GM21367 (cell line): ENCODE data around the gene GPR132.

Experiments used
- ATAC-seq: cut with Tn5 transposase; IDR thresholded peaks from one replicate; pipeline ENCODE4 v1.9.1; 2021; ENCODE audit not compliant: unreplicated experiment

Gene GPR132

GRCh38 chr14:105063056-105063455, 2.2 kb downstream of the GPR132 start:
- no peak for ATAC-seq

GRCh38 chr14:105062048-105062433, 3.2 kb downstream of the GPR132 start:
- ATAC-seq, result no peak

- ATAC-seq, result no peak
These were observed 3.7 kb downstream of the GPR132 start for GRCh38 chr14:105061428-105062047.

- no peak for ATAC-seq
These were observed 4.3 kb downstream of the GPR132 start for GRCh38 chr14:105060751-105061427.

GRCh38 chr14:105059925-105060565, 5.2 kb downstream of the GPR132 start:
- no peak for ATAC-seq

- ATAC-seq, result no peak
These were observed 6.0 kb downstream of the GPR132 start for GRCh38 chr14:105059035-105059924.

- no peak for ATAC-seq
These were observed 6.7 kb downstream of the GPR132 start for GRCh38 chr14:105058521-105059034.

- no peak for ATAC-seq
These were observed 8.9 kb downstream of the GPR132 start for GRCh38 chr14:105056303-105056831.

GRCh38 chr14:105055736-105056302, 9.4 kb downstream of the GPR132 start:
- no peak for ATAC-seq

- ATAC-seq, result no peak
These were observed 9.9 kb downstream of the GPR132 start for GRCh38 chr14:105055334-105055733.

GRCh38 chr14:105053996-105054395, 11.2 kb downstream of the GPR132 start:
- no peak for ATAC-seq

- ATAC-seq, result no peak
These were observed 11.8 kb downstream of the GPR132 start for GRCh38 chr14:105053421-105053820.

GRCh38 chr14:105052110-105052458, 13.1 kb downstream of the GPR132 start:
- ATAC-seq, result no peak

- ATAC-seq, result no peak
These were observed 13.8 kb downstream of the GPR132 start for GRCh38 chr14:105051182-105052109.

GRCh38 chr14:105050551-105050897, 14.7 kb downstream of the GPR132 start:
- no peak for ATAC-seq

- ATAC-seq, result no peak
These were observed 15.3 kb downstream of the GPR132 start for GRCh38 chr14:105049753-105050550.

GRCh38 chr14:105047283-105048016, 17.8 kb downstream of the GPR132 start:
- ATAC-seq, result no peak

- ATAC-seq, result no peak
These were observed 18.3 kb downstream of the GPR132 start for GRCh38 chr14:105046891-105047282.
